DOHH2 (cell line): Measurements from ENCODE around the gene MYH7.

Experiments used
- H3F3A ChIP-seq: fragments of 200-600 bp; sonication (generic), shearing (Covaris generic); 2 replicates; pipeline ENCODE4 v1.6.0; 2016; ENCODE audit warnings: antibody characterized with exemption, mild to moderate bottlenecking; ENCODE audit not compliant: control insufficient read depth, insufficient read depth
- H3K27ac ChIP-seq: fragments of 200-600 bp; sonication (generic); 2 replicates; pipeline ENCODE4 v1.5.1; 2014; ENCODE audit warnings: low read depth, mild to moderate bottlenecking, low read length, moderate library complexity
- H3K27me3 ChIP-seq: fragments of 200-600 bp; sonication (generic); 2 replicates; pipeline ENCODE4 v1.6.1; 2014; ENCODE audit warnings: mild to moderate bottlenecking, low read length, mixed read lengths; ENCODE audit not compliant: control insufficient read depth
- H3K36me3 ChIP-seq: fragments of 200-600 bp; sonication (generic); 2 replicates; pipeline ENCODE4 v1.6.1; 2014; ENCODE audit warnings: mild to moderate bottlenecking, low read length, moderate library complexity, mixed read lengths; ENCODE audit not compliant: control insufficient read depth
- H3K4me1 ChIP-seq: fragments of 200-600 bp; sonication (generic); 2 replicates; pipeline ENCODE4 v1.6.1; 2014; ENCODE audit warnings: mild to moderate bottlenecking, low read length, mixed read lengths; ENCODE audit not compliant: control insufficient read depth
- H3K4me2 ChIP-seq: fragments of 200-600 bp; sonication (generic); 2 replicates; pipeline ENCODE4 v1.6.0; 2014; ENCODE audit warnings: mild to moderate bottlenecking, low read length, moderate library complexity
- H3K4me3 ChIP-seq: fragments of 200-600 bp; sonication (generic); 2 replicates; pipeline ENCODE4 v1.5.1; 2014; ENCODE audit warnings: mild to moderate bottlenecking, low read length, mixed read lengths
- H3K79me2 ChIP-seq: fragments of 200-600 bp; sonication (generic); 2 replicates; pipeline ENCODE4 v1.6.1; 2014; ENCODE audit warnings: mild to moderate bottlenecking, low read length, mixed read lengths; ENCODE audit not compliant: control insufficient read depth
- H3K9me2 ChIP-seq: fragments of 200-600 bp; sonication (generic); replicated peaks from 2 replicates; pipeline ENCODE4 v1.6.1; 2014; ENCODE audit warnings: mild to moderate bottlenecking, low read length, mixed read lengths; ENCODE audit not compliant: control insufficient read depth
- H3K9me3 ChIP-seq: fragments of 200-600 bp; sonication (generic); 2 replicates; pipeline ENCODE4 v1.6.1; 2014; ENCODE audit warnings: antibody characterized with exemption, low read length, mixed read lengths; ENCODE audit not compliant: control insufficient read depth, insufficient read depth
- H4K20me1 ChIP-seq: fragments of 200-600 bp; sonication (generic); 2 replicates; pipeline ENCODE4 v1.6.0; 2014; ENCODE audit warnings: low read depth, mild to moderate bottlenecking, antibody characterized with exemption, low read length, moderate library complexity; ENCODE audit not compliant: control insufficient read depth, insufficient read depth
- EZH2phosphoT487 ChIP-seq: fragments of 200-600 bp; sonication (generic); IDR thresholded peaks from 2 replicates; pipeline ENCODE4 v1.6.1; 2017; ENCODE audit warnings: borderline replicate concordance, mild to moderate bottlenecking, antibody characterized with exemption, low read length, moderate library complexity, mixed read lengths
- TF ChIP-seq, protein P1 (sequence below): fragments of 200-600 bp; sonication (generic); IDR thresholded peaks from one replicate; pipeline ENCODE4 v1.5.1; 2014; ENCODE audit warnings: antibody characterized with exemption, mild to moderate bottlenecking, low read depth, low read length; ENCODE audit not compliant: poor library complexity, severe bottlenecking

The MYH7 gene

GRCh38 chr14:23434488-23435222 is 805 bp downstream of the MYH7 start:
- Histone ChIP-seq H3K79me2 (no peaks in the 10 kb centered on the region), H3K9me3 (no peaks in the 10 kb centered on the region), H3K4me1 (no peaks in the 10 kb centered on the region), H3K4me3 (no peak overlapping the region), H3K27me3 (no peaks in the 10 kb centered on the region), H4K20me1 (no peaks in the 10 kb centered on the region), H3K9me2 (no peaks in the 10 kb centered on the region), H3F3A (no peaks in the 10 kb centered on the region), H3K4me2 (no peak overlapping the region), H3K36me3 (no peaks in the 10 kb centered on the region), H3K27ac (no peak overlapping the region)
- TF ChIP-seq, protein P1, sequence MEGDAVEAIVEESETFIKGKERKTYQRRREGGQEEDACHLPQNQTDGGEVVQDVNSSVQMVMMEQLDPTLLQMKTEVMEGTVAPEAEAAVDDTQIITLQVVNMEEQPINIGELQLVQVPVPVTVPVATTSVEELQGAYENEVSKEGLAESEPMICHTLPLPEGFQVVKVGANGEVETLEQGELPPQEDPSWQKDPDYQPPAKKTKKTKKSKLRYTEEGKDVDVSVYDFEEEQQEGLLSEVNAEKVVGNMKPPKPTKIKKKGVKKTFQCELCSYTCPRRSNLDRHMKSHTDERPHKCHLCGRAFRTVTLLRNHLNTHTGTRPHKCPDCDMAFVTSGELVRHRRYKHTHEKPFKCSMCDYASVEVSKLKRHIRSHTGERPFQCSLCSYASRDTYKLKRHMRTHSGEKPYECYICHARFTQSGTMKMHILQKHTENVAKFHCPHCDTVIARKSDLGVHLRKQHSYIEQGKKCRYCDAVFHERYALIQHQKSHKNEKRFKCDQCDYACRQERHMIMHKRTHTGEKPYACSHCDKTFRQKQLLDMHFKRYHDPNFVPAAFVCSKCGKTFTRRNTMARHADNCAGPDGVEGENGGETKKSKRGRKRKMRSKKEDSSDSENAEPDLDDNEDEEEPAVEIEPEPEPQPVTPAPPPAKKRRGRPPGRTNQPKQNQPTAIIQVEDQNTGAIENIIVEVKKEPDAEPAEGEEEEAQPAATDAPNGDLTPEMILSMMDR, result no peak
- no peak for TF ChIP-seq EZH2phosphoT487

GRCh38 chr14:23433457-23433856 is 2.0 kb downstream of the MYH7 start:
- H3K9me2 ChIP-seq, result no peaks in the 10 kb centered on the region
- no peaks in the 10 kb centered on the region for H3F3A ChIP-seq
- no peaks in the 10 kb centered on the region for H4K20me1 ChIP-seq
- TF ChIP-seq EZH2phosphoT487, result no peak
- TF ChIP-seq, protein P1, result no peak
- H3K27ac ChIP-seq, result no peak overlapping the region
- H3K4me3 ChIP-seq, result no peak overlapping the region
- H3K36me3 ChIP-seq, result no peaks in the 10 kb centered on the region
- no peaks in the 10 kb centered on the region for H3K4me1 ChIP-seq
- H3K79me2 ChIP-seq, result no peaks in the 10 kb centered on the region
- no peaks in the 10 kb centered on the region for H3K27me3 ChIP-seq
- H3K4me2 ChIP-seq, result no peak overlapping the region
- H3K9me3 ChIP-seq, result no peaks in the 10 kb centered on the region

DNA sequence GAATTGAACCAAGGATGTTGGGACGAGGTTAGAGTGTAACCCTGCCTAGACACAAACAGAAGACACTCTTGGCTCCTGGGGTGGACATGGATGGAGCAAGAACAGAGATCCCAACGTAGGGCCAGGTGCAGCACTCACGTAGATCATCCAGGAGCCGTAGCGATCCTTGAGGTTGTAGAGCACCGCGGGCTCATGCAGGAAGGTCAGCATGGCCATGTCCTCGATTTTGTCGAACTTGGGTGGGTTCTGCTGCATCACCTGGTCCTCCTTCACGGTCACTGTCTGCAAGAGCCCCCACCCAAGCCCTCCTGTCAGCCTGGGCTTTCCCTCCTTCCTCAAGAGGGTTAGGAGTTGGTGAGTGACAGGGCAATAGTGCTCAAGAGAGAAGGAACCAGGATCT is 2.5 kb downstream of the MYH7 start:
- Histone ChIP-seq H3K27me3 (no peaks in the 10 kb centered on the region), H3K27ac (no peak overlapping the region), H3K9me2 (no peaks in the 10 kb centered on the region), H3K4me3 (no peak overlapping the region), H3K4me1 (no peaks in the 10 kb centered on the region), H3K36me3 (no peaks in the 10 kb centered on the region), H4K20me1 (no peaks in the 10 kb centered on the region), H3K9me3 (no peaks in the 10 kb centered on the region), H3F3A (no peaks in the 10 kb centered on the region), H3K79me2 (no peaks in the 10 kb centered on the region), H3K4me2 (no peak overlapping the region)
- TF ChIP-seq EZH2phosphoT487, result no peak
- TF ChIP-seq, protein P1, result no peak
